DOHH2 (cell line): ENCODE results near the gene TMEM219.

Experiments used
- H3F3A ChIP-seq: fragments of 200-600 bp; sonication (generic), shearing (Covaris generic); 2 replicates; pipeline ENCODE4 v1.6.0; 2016; ENCODE audit warnings: antibody characterized with exemption, mild to moderate bottlenecking; ENCODE audit not compliant: control insufficient read depth, insufficient read depth
- H3K27ac ChIP-seq: fragments of 200-600 bp; sonication (generic); 2 replicates; pipeline ENCODE4 v1.5.1; 2014; ENCODE audit warnings: low read depth, mild to moderate bottlenecking, low read length, moderate library complexity
- H3K27me3 ChIP-seq: fragments of 200-600 bp; sonication (generic); 2 replicates; pipeline ENCODE4 v1.6.1; 2014; ENCODE audit warnings: mild to moderate bottlenecking, low read length, mixed read lengths; ENCODE audit not compliant: control insufficient read depth
- H3K36me3 ChIP-seq: fragments of 200-600 bp; sonication (generic); 2 replicates; pipeline ENCODE4 v1.6.1; 2014; ENCODE audit warnings: mild to moderate bottlenecking, low read length, moderate library complexity, mixed read lengths; ENCODE audit not compliant: control insufficient read depth
- H3K4me1 ChIP-seq: fragments of 200-600 bp; sonication (generic); 2 replicates; pipeline ENCODE4 v1.6.1; 2014; ENCODE audit warnings: mild to moderate bottlenecking, low read length, mixed read lengths; ENCODE audit not compliant: control insufficient read depth
- H3K4me2 ChIP-seq: fragments of 200-600 bp; sonication (generic); 2 replicates; pipeline ENCODE4 v1.6.0; 2014; ENCODE audit warnings: mild to moderate bottlenecking, low read length, moderate library complexity
- H3K4me3 ChIP-seq: fragments of 200-600 bp; sonication (generic); 2 replicates; pipeline ENCODE4 v1.5.1; 2014; ENCODE audit warnings: mild to moderate bottlenecking, low read length, mixed read lengths
- H3K79me2 ChIP-seq: fragments of 200-600 bp; sonication (generic); 2 replicates; pipeline ENCODE4 v1.6.1; 2014; ENCODE audit warnings: mild to moderate bottlenecking, low read length, mixed read lengths; ENCODE audit not compliant: control insufficient read depth
- H3K9me2 ChIP-seq: fragments of 200-600 bp; sonication (generic); replicated peaks from 2 replicates; pipeline ENCODE4 v1.6.1; 2014; ENCODE audit warnings: mild to moderate bottlenecking, low read length, mixed read lengths; ENCODE audit not compliant: control insufficient read depth
- H3K9me3 ChIP-seq: fragments of 200-600 bp; sonication (generic); 2 replicates; pipeline ENCODE4 v1.6.1; 2014; ENCODE audit warnings: antibody characterized with exemption, low read length, mixed read lengths; ENCODE audit not compliant: control insufficient read depth, insufficient read depth
- H4K20me1 ChIP-seq: fragments of 200-600 bp; sonication (generic); 2 replicates; pipeline ENCODE4 v1.6.0; 2014; ENCODE audit warnings: low read depth, mild to moderate bottlenecking, antibody characterized with exemption, low read length, moderate library complexity; ENCODE audit not compliant: control insufficient read depth, insufficient read depth
- CTCF ChIP-seq: fragments of 200-600 bp; sonication (generic); IDR thresholded peaks from one replicate; pipeline ENCODE4 v1.5.1; 2014; ENCODE audit warnings: antibody characterized with exemption, mild to moderate bottlenecking, low read depth, low read length; ENCODE audit not compliant: poor library complexity, severe bottlenecking
- EZH2phosphoT487 ChIP-seq: fragments of 200-600 bp; sonication (generic); IDR thresholded peaks from 2 replicates; pipeline ENCODE4 v1.6.1; 2017; ENCODE audit warnings: borderline replicate concordance, mild to moderate bottlenecking, antibody characterized with exemption, low read length, moderate library complexity, mixed read lengths

The TMEM219 gene

GRCh38 chr16:29987371-29988085, 25.6 kb downstream of the TMEM219 start:
- Histone ChIP-seq H3K9me2 (no peaks in the 10 kb centered on the region), H3F3A (no peaks in the 10 kb centered on the region; the same call in 1 of the 2 replicates), H3K36me3 (peaks cover 96% of the 10 kb centered on the region), H3K4me2 (no peak overlapping the region), H3K27ac (no peak overlapping the region), H4K20me1 (no peaks in the 10 kb centered on the region), H3K27me3 (no peaks in the 10 kb centered on the region), H3K9me3 (no peaks in the 10 kb centered on the region), H3K4me3 (no peak overlapping the region), H3K4me1 (no peaks in the 10 kb centered on the region), H3K79me2 (no peaks in the 10 kb centered on the region; the same call in 1 of the 2 replicates)
- no peak for TF ChIP-seq CTCF
- no peak for TF ChIP-seq EZH2phosphoT487

GRCh38 chr16:29988346-29989075, 26.6 kb downstream of the TMEM219 start:
- Histone ChIP-seq H4K20me1 (no peaks in the 10 kb centered on the region), H3K36me3 (peaks cover 95% of the 10 kb centered on the region), H3F3A (no peaks in the 10 kb centered on the region; the same call in 1 of the 2 replicates), H3K4me2 (no peak overlapping the region), H3K79me2 (no peaks in the 10 kb centered on the region; the same call in 1 of the 2 replicates), H3K4me1 (peaks cover 2% of the 10 kb centered on the region; the same call in 1 of the 2 replicates), H3K27me3 (no peaks in the 10 kb centered on the region), H3K9me3 (no peaks in the 10 kb centered on the region), H3K4me3 (no peak overlapping the region), H3K9me2 (no peaks in the 10 kb centered on the region), H3K27ac (no peak overlapping the region)
- no peak for TF ChIP-seq EZH2phosphoT487
- no peak for TF ChIP-seq CTCF

GRCh38 chr16:29989111-29989858, 27.4 kb downstream of the TMEM219 start:
- no peaks in the 10 kb centered on the region for H3K27me3 ChIP-seq
- H3K79me2 ChIP-seq = peaks cover 5% of the 10 kb centered on the region; the same call in 1 of the 2 replicates
- TF ChIP-seq EZH2phosphoT487 (no peak), CTCF (no peak)
- no peaks in the 10 kb centered on the region for H4K20me1 ChIP-seq
- H3F3A ChIP-seq = peaks cover 3% of the 10 kb centered on the region
- H3K36me3 ChIP-seq = peaks cover 95% of the 10 kb centered on the region
- no peaks in the 10 kb centered on the region for H3K9me3 ChIP-seq
- H3K27ac ChIP-seq = no peak overlapping the region
- H3K4me1 ChIP-seq = peaks cover 10% of the 10 kb centered on the region
- H3K4me2 ChIP-seq = no peak overlapping the region
- H3K4me3 ChIP-seq = no peak overlapping the region
- H3K9me2 ChIP-seq = no peaks in the 10 kb centered on the region
